ENCODE data around the gene POTEB. TPM values are rescaled to one million over a fixed set of nuclear protein-coding genes. Genes with fewer than 3 reads are reported as not detected.
"Not testable (repeated sequence)": the region's sequence is repeated elsewhere in the genome, so short reads cannot be mapped to it uniquely, and the experiment has no call there.

POTEB gene
- not detected for total RNA-seq
- total RNA-seq (2013), result not detected
- 0 reads per million in 29 experiments for total RNA-seq

DNA sequence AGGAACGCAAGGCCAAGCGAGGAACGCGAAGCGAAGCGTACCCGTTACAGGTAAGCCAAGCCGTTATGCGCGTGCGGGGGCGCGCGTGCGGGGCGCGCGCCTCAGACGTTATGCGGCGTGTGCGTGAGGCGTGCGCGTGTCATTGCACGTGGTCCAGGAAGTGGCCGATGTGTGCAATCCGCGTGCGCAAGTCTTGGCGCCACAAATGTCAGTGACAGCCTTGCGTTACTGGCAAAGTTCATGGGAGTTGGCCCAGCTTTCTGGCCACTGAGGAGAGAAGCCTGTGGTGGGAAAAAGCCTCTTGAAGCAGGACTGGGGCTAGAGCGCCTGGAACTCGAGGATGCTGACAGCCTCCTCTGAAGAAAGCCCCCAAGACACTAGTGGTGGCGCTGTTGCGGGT is at the start of gene POTEB:
Gene POTEB, minus strand, starts transcription at position 101 of the 400 bp plus-strand sequence. CDS start 489 bp downstream, outside the sequence.
- CTCF ChIA-PET; H3K4me1 Mint-ChIP-seq; H3K4me1 ChIP-seq (ENCODE audit: control insufficient read depth in 1 of 2, extremely low read depth in 1 of 2, insufficient read depth in 2 of 2, low read length in 2 of 2); H3K27ac Mint-ChIP-seq; H3K36me3 ChIP-seq (ENCODE audit: control insufficient read depth in 2 of 2, extremely low read depth in 1 of 2, insufficient read depth in 1 of 2, low read length in 1 of 2); H3K4me3 ChIP-seq (ENCODE audit: control insufficient read depth in 1 of 2, extremely low read depth in 1 of 2, low read length in 1 of 2); H3K9me3 ChIP-seq; H3K27ac ChIP-seq (ENCODE audit: low read length); H3K9me3 Mint-ChIP-seq; POLR2A ChIA-PET; H3K27me3 Mint-ChIP-seq; DNase-seq; ATAC-seq (replicated peaks in 1 of 4); H3K36me3 Mint-ChIP-seq; H3K4me3 Mint-ChIP-seq; H3K27me3 ChIP-seq (replicated peaks in 1 of 2; ENCODE audit: control insufficient read depth in 2 of 2, extremely low read depth in 1 of 2, insufficient read depth in 2 of 2, low read length in 1 of 2): not testable (repeated sequence)
- WGBS (ENCODE audit: insufficient coverage), result no CpG with 5 or more reads among the region's 36 CpGs

DNA sequence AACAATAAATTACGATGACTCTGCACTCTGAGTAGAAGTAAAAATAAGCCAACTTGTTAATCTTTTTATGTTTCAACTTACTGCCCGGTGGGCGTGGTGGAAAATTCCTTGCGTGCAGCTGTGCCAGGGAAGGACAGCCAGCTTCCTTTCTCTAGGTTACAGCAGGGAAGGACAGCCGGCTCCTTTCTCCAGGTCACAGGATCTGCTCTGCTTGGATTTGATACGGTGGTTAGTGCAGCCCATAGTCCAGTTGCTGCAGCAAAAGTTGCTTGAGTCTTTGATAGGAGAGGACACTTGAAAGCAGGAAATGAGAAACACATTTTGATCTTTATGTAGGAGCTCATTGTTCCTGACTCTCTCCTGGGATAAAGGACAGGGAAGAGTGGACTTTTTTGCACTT is 13.4 kb upstream of the POTEB start:
- CTCF ChIA-PET; H3K9me3 ChIP-seq; ATAC-seq (replicated peaks in 1 of 4); H3K27me3 ChIP-seq (replicated peaks in 1 of 2; ENCODE audit: control insufficient read depth in 2 of 2, extremely low read depth in 1 of 2, insufficient read depth in 2 of 2, low read length in 1 of 2); DNase-seq; H3K27ac Mint-ChIP-seq; H3K9me3 Mint-ChIP-seq; H3K4me1 Mint-ChIP-seq; H3K4me1 ChIP-seq (ENCODE audit: control insufficient read depth in 1 of 2, extremely low read depth in 1 of 2, insufficient read depth in 2 of 2, low read length in 2 of 2); H3K36me3 ChIP-seq (ENCODE audit: control insufficient read depth in 2 of 2, extremely low read depth in 1 of 2, insufficient read depth in 1 of 2, low read length in 1 of 2); H3K27me3 Mint-ChIP-seq; H3K4me3 Mint-ChIP-seq; POLR2A ChIA-PET; H3K27ac ChIP-seq (ENCODE audit: low read length); H3K36me3 Mint-ChIP-seq; H3K4me3 ChIP-seq (ENCODE audit: control insufficient read depth in 1 of 2, extremely low read depth in 1 of 2, low read length in 1 of 2): not testable (repeated sequence)
- no CpG with 5 or more reads among the region's 6 CpGs for WGBS (ENCODE audit: insufficient coverage)

DNA sequence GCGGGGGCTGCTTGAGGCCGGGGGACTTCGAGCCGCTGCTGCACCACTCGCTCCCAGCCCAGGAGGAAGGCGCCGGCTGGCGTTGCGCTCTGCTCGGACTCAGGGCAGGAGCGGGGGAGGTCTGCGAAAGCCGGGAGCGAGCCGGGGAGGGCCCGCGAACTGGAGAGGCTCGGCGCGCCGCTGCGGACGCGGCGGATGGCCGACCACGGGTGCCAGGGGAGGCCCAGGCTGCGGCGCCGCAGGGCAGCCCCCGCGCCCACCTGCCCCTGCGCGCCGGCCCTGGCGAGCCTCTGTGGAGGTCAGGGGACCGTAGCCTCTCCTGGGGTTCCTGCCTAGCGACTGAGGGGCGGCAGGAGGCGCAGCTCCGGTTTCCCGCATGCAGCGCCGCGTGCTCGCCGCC is 12.0 kb upstream of the POTEB start:
- H3K27ac ChIP-seq (ENCODE audit: low read length); ATAC-seq (replicated peaks in 1 of 4); H3K4me1 Mint-ChIP-seq; H3K36me3 Mint-ChIP-seq; H3K27ac Mint-ChIP-seq; H3K9me3 ChIP-seq; H3K4me1 ChIP-seq (ENCODE audit: control insufficient read depth in 1 of 2, extremely low read depth in 1 of 2, insufficient read depth in 2 of 2, low read length in 2 of 2); H3K36me3 ChIP-seq (ENCODE audit: control insufficient read depth in 2 of 2, extremely low read depth in 1 of 2, insufficient read depth in 1 of 2, low read length in 1 of 2); H3K9me3 Mint-ChIP-seq; DNase-seq; POLR2A ChIA-PET; H3K27me3 ChIP-seq (replicated peaks in 1 of 2; ENCODE audit: control insufficient read depth in 2 of 2, extremely low read depth in 1 of 2, insufficient read depth in 2 of 2, low read length in 1 of 2); CTCF ChIA-PET; H3K4me3 Mint-ChIP-seq; H3K4me3 ChIP-seq (ENCODE audit: control insufficient read depth in 1 of 2, extremely low read depth in 1 of 2, low read length in 1 of 2); H3K27me3 Mint-ChIP-seq: not testable (repeated sequence)
- no CpG with 5 or more reads among the region's 47 CpGs for WGBS (ENCODE audit: insufficient coverage)

DNA sequence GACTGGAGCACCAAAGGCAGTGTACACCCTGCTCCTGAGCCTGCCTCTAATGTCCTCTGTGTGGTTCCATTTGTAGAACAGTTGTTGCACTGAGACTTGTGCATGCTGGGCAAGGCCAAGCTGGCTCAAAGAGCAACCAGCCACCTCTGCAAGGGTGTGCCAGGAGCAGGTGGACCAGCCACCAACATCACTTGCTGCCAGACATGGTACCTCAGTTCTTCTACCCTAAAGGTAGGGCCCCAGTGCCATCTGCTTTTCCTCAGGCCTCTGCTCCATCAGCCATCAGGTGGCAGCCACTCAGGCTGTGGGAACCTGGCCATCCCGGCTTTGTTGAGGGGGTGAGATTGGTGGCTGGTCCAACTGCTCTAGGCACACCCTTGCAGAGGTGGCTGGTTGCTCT is 38.7 kb downstream of the POTEB start:
- ATAC-seq (replicated peaks in 1 of 4); H3K9me3 Mint-ChIP-seq; H3K27ac Mint-ChIP-seq; H3K4me3 Mint-ChIP-seq; H3K4me1 ChIP-seq (ENCODE audit: control insufficient read depth in 1 of 2, extremely low read depth in 1 of 2, insufficient read depth in 2 of 2, low read length in 2 of 2); H3K36me3 ChIP-seq (ENCODE audit: control insufficient read depth in 2 of 2, extremely low read depth in 1 of 2, insufficient read depth in 1 of 2, low read length in 1 of 2); CTCF ChIA-PET; H3K4me3 ChIP-seq (ENCODE audit: control insufficient read depth in 1 of 2, extremely low read depth in 1 of 2, low read length in 1 of 2); H3K27me3 Mint-ChIP-seq; H3K27me3 ChIP-seq (replicated peaks in 1 of 2; ENCODE audit: control insufficient read depth in 2 of 2, extremely low read depth in 1 of 2, insufficient read depth in 2 of 2, low read length in 1 of 2); H3K4me1 Mint-ChIP-seq; H3K9me3 ChIP-seq; H3K36me3 Mint-ChIP-seq; POLR2A ChIA-PET; H3K27ac ChIP-seq (ENCODE audit: low read length): not testable (repeated sequence)
- WGBS (ENCODE audit: insufficient coverage), result no CpG with 5 or more reads among the region's 1 CpG
- peak in 1 of 35 experiments; percentile 0 for DNase-seq

Other genes starting within 250 kb of the POTEB start
- gene OR4M2, start 202.8 kb upstream of the POTEB start, total RNA-seq, result not detected